IMR-90 (cell line): ENCODE data around the gene NOTCH2NLA. TPM values are rescaled to one million over a fixed set of nuclear protein-coding genes. Genes with fewer than 3 reads are reported as not detected.
"Not testable (repeated sequence)": the region's sequence is repeated elsewhere in the genome, so short reads cannot be mapped to it uniquely, and the experiment has no call there.

Experiments used
- ATAC-seq: fragments of 200-7000 bp; cut with Tn5 transposase; 2 replicates; pipeline ENCODE4 v1.9.1; 2020; ENCODE audit warnings: low read depth, mild to moderate bottlenecking, moderate library complexity
- BruUV-seq: library from RNA; stranded (reverse); fragments of 400-500 nt; replicated peaks from 2 replicates; lab custom pipeline; 2021; lab: Mats Ljungman, UMichigan
- CTCF ChIA-PET: fragments of 300-600 bp; formaldehyde crosslinking; extraction: SDS; loops from one replicate; lab custom pipeline; 2021; ENCODE audit warnings: antibody characterized with exemption; lab: Yijun Ruan, JAX
- POLR2A ChIA-PET: fragments of 300-600 bp; sonication (Branson Sonifier 250); formaldehyde crosslinking; loops from one replicate; lab custom pipeline; 2022; ENCODE audit warnings: antibody characterized with exemption; ENCODE audit not compliant: unreplicated experiment; lab: Charles Lee
- DNase-seq: peaks from one replicate; pipeline ENCODE4 v3.0.0; 2013
- H2AFZ ChIP-seq: replicated peaks from 2 replicates; pipeline ENCODE3; 2013; ENCODE audit warnings: low read length, mild to moderate bottlenecking; ENCODE audit not compliant: poor library complexity
- H2AK5ac ChIP-seq: 2 replicates; pipeline ENCODE4 v1.6.1; 2013; ENCODE audit warnings: low read depth, low read length, inconsistent platforms
- H2AK9ac ChIP-seq: replicated peaks from 2 replicates; pipeline ENCODE3; 2013; ENCODE audit warnings: mild to moderate bottlenecking, low read depth, low read length, moderate library complexity; ENCODE audit not compliant: poor library complexity
- H2BK120ac ChIP-seq: 2 replicates; pipeline ENCODE4 v1.6.1; 2013; ENCODE audit warnings: low read depth, low read length, inconsistent platforms
- H2BK15ac ChIP-seq: 3 replicates; pipeline ENCODE4 v1.6.1; 2013; ENCODE audit warnings: low read depth, low read length, inconsistent platforms
- H2BK20ac ChIP-seq: 2 replicates; pipeline ENCODE4 v1.6.1; 2013; ENCODE audit warnings: low read depth, mild to moderate bottlenecking, inconsistent platforms, low read length, moderate library complexity
- H2BK5ac ChIP-seq: 2 replicates; pipeline ENCODE4 v1.6.1; 2013; ENCODE audit warnings: mild to moderate bottlenecking, low read depth, low read length, inconsistent platforms; ENCODE audit not compliant: poor library complexity, severe bottlenecking
- H3K14ac ChIP-seq: replicated peaks from 2 replicates; pipeline ENCODE4 v1.6.1; 2013; ENCODE audit warnings: low read depth, low read length, inconsistent platforms
- H3K18ac ChIP-seq: 2 replicates; pipeline ENCODE4 v1.6.1; 2013; ENCODE audit warnings: low read depth, low read length, control low read depth
- H3K23ac ChIP-seq: 2 replicates; pipeline ENCODE4 v1.6.1; 2013; ENCODE audit warnings: low read depth, low read length, inconsistent platforms
- H3K27ac ChIP-seq: 2 replicates; pipeline ENCODE4 v1.5.1; 2013; ENCODE audit warnings: mild to moderate bottlenecking, control low read depth, low read length; ENCODE audit not compliant: insufficient read depth
- H3K27me3 ChIP-seq: 2 replicates; pipeline ENCODE4 v1.6.1; 2013; ENCODE audit warnings: low read length; ENCODE audit not compliant: control insufficient read depth, insufficient read depth
- H3K36me3 ChIP-seq: 2 replicates; pipeline ENCODE4 v1.6.1; 2013; ENCODE audit warnings: low read length, mixed read lengths; ENCODE audit not compliant: control insufficient read depth, insufficient read depth
- H3K4ac ChIP-seq: 2 replicates; pipeline ENCODE4 v1.6.1; 2013; ENCODE audit warnings: low read depth, low read length, inconsistent platforms
- H3K4me1 ChIP-seq: 2 replicates; pipeline ENCODE4 v1.6.1; 2013; ENCODE audit warnings: low read length, mixed read lengths; ENCODE audit not compliant: control insufficient read depth, insufficient read depth
- H3K4me2 ChIP-seq: 2 replicates; pipeline ENCODE4 v1.6.1; 2013; ENCODE audit warnings: low read depth, mild to moderate bottlenecking, control low read depth, low read length, moderate library complexity
- H3K4me3 ChIP-seq: 2 replicates; pipeline ENCODE4 v1.5.1; 2013; ENCODE audit warnings: low read depth, mild to moderate bottlenecking, control low read depth, low read length, moderate library complexity; ENCODE audit not compliant: insufficient read depth
- H3K56ac ChIP-seq: 2 replicates; pipeline ENCODE4 v1.6.1; 2013; ENCODE audit warnings: low read length, inconsistent platforms; ENCODE audit not compliant: insufficient read depth; ENCODE audit errors: extremely low read depth
- H3K79me1 ChIP-seq, 2 experiments: 2 replicates each; pipeline ENCODE4 v1.6.1; 2013; ENCODE audit warnings: low read length in 2 of 2, inconsistent platforms in 1 of 2, low read depth in 1 of 2
- H3K9ac ChIP-seq: 2 replicates; pipeline ENCODE4 v1.6.1; 2013; ENCODE audit warnings: low read depth, low read length, control low read depth
- H3K9me1 ChIP-seq: 2 replicates; pipeline ENCODE4 v1.6.1; 2013; ENCODE audit warnings: low read length, inconsistent platforms; ENCODE audit not compliant: insufficient read depth
- H3K9me3 ChIP-seq: 2 replicates; pipeline ENCODE4 v1.6.1; 2013; ENCODE audit warnings: low read length; ENCODE audit not compliant: control insufficient read depth, insufficient read depth
- H4K20me1 ChIP-seq: 2 replicates; pipeline ENCODE4 v1.6.1; 2013; ENCODE audit warnings: low read length, inconsistent platforms; ENCODE audit not compliant: insufficient read depth
- H4K5ac ChIP-seq: 2 replicates; pipeline ENCODE4 v1.6.1; 2013; ENCODE audit warnings: mild to moderate bottlenecking, low read depth, low read length, control low read depth
- H4K8ac ChIP-seq, 2 experiments: 2 replicates each; pipeline ENCODE4 v1.6.1; 2013; ENCODE audit warnings: low read depth in 2 of 2, low read length in 2 of 2, control low read depth in 1 of 2, inconsistent platforms in 1 of 2
- H4K91ac ChIP-seq: 2 replicates; pipeline ENCODE4 v1.6.1; 2013; ENCODE audit warnings: low read depth, low read length, inconsistent platforms; ENCODE audit not compliant: insufficient read depth
- WGBS, 2 experiments: methylation state at CpG; one replicate each; pipeline versions ENCODE4 v1.1.5 to v1.1.7; 2013; ENCODE audit warnings: missing lambda C conversion rate in 2 of 2; ENCODE audit not compliant: insufficient read length in 1 of 2; ENCODE audit errors: extremely low coverage in 2 of 2; 5-methylcytosine and 5-hydroxymethylcytosine counted together
- dilution Hi-C: fragments of 300-500 bp; cut with HindIII; formaldehyde crosslinking; loops from one replicate; pipeline ENCODE4 v1.14.3; 2018; ENCODE audit warnings: low sequenced_read_pairs; ENCODE audit not compliant: unreplicated experiment
- in situ Hi-C: fragments of 300-500 bp; cut with MboI; formaldehyde crosslinking; loops from 3 replicates; pipeline ENCODE4 v1.14.3; 2019; ENCODE audit warnings: low sequenced_read_pairs, inconsistent platforms, mixed read lengths
- intact Hi-C: fragments of 100-400 bp; cut with micrococcal nuclease; formaldehyde crosslinking; loops from 2 replicates; pipeline ENCODE4 v1.10.0; 2022
- polyA plus RNA-seq, 3 experiments: library from polyadenylated mRNA; depleted of rRNA; stranded (reverse); fragments of >200 nt; gene quantifications; 2 replicates each; pipeline ENCODE4 v1.2.3, GENCODE V29; 2012; ENCODE audit warnings: low replicate concordance in 1 of 3
- total RNA-seq: library from RNA; depleted of rRNA; stranded (reverse); fragments of >200 nt; gene quantifications from 2 replicates; pipeline ENCODE4 v1.2.3, GENCODE V29; 2012

NOTCH2NLA gene
- total and polyA plus RNA-seq, 2 of the 4 experiments (the other 2 are of a cell fraction), result 23.6 to 55.4 TPM

- DNase-seq, result not testable (repeated sequence)
These were observed 37.4 kb upstream of the NOTCH2NLA start for GRCh38 chr1:146266179-146266748.

DNA sequence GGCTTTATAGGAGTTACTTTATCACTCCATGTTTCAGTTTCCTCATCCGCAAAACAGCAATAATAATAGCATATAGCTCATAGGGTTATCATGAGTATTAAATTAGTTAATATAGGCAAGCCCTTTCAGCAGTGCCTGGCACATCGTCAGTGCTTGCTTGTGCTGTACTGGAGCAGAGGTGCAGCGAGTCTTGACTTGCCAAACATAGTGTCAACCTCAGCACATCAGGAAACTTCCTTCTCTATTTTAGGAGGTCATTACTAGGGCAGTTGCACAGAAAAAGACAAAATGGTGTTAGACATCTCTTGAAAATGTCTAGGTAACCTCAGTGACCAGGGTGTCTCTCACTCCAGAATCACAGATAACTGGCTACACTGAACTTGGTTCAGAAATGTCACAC, 35.9 kb upstream of the NOTCH2NLA start:
- H3K4me1 ChIP-seq, H3K9me3 ChIP-seq, H4K20me1 ChIP-seq, H2AFZ ChIP-seq, H3K23ac ChIP-seq, H4K8ac ChIP-seq, H3K27ac ChIP-seq, H3K79me1 ChIP-seq, H4K5ac ChIP-seq, H2BK5ac ChIP-seq, BruUV-seq, H2BK120ac ChIP-seq, H4K91ac ChIP-seq, DNase-seq, H3K18ac ChIP-seq, H3K56ac ChIP-seq, H3K9ac ChIP-seq, intact Hi-C loops, H3K14ac ChIP-seq, H3K27me3 ChIP-seq, H3K36me3 ChIP-seq, in situ Hi-C loops, CTCF ChIA-PET, dilution Hi-C loops, H2AK5ac ChIP-seq, H3K4me2 ChIP-seq, H3K4ac ChIP-seq, H3K4me3 ChIP-seq, H2BK20ac ChIP-seq, POLR2A ChIA-PET, H2BK15ac ChIP-seq, H3K9me1 ChIP-seq, H2AK9ac ChIP-seq, ATAC-seq: not testable (repeated sequence)
- no CpG with 5 or more reads among the region's 3 CpGs for WGBS, 2 experiments

More at GRCh38 chr1:146266179-146266748, 37.4 kb upstream of the NOTCH2NLA start:
- H2BK20ac ChIP-seq, H3K4ac ChIP-seq, H3K56ac ChIP-seq, H4K20me1 ChIP-seq, H2BK5ac ChIP-seq, H3K23ac ChIP-seq, H3K4me2 ChIP-seq, H3K9me1 ChIP-seq, dilution Hi-C loops, H3K14ac ChIP-seq, H2AK9ac ChIP-seq, H3K27ac ChIP-seq, BruUV-seq, H3K18ac ChIP-seq, H2BK15ac ChIP-seq, H2BK120ac ChIP-seq, in situ Hi-C loops, H2AK5ac ChIP-seq, intact Hi-C loops, H4K5ac ChIP-seq, H4K8ac ChIP-seq, CTCF ChIA-PET, H3K4me1 ChIP-seq, H3K9me3 ChIP-seq, H3K9ac ChIP-seq, H2AFZ ChIP-seq, H4K91ac ChIP-seq, H3K4me3 ChIP-seq, H3K27me3 ChIP-seq, H3K36me3 ChIP-seq, POLR2A ChIA-PET, ATAC-seq, H3K79me1 ChIP-seq: not testable (repeated sequence)
- WGBS, 2 experiments, result no CpG with 5 or more reads among the region's 2 CpGs
